Posterior vena cava (tissue), 2 donors: ENCODE data around the gene PRPS1. TPM values are rescaled to one million over a fixed set of nuclear protein-coding genes. Genes with fewer than 3 reads are reported as not detected.
"Not testable (repeated sequence)": the region's sequence is repeated elsewhere in the genome, so short reads cannot be mapped to it uniquely, and the experiment has no call there.

Experiments
- DNase-seq: peaks from one replicate; pipeline ENCODE4 v3.0.0-alpha.2; 2020; ENCODE audit warnings: low spot score
- intact Hi-C, 2 donors: fragments of 100-400 bp; cut with DNase I; formaldehyde crosslinking; loops; one replicate each; pipeline versions ENCODE4 v1.14.1 to v1.14.2; 2022 to 2023
- total RNA-seq, 2 donors: library from RNA; stranded (reverse); fragmentation: NEBNext Ultra II Directional; extraction: Animal tissue kit (Norgen Biotek cat#: 25700); gene quantifications; one replicate each; pipeline ENCODE4 v1.2.1, GENCODE V29; 2021
- donor health status: DM: yes; HTN: yes; CAD: no.
- donor health status: DM: yes; HTN: yes; CAD: no.

The PRPS1 gene
- total RNA-seq, 2 donors from 2014 or later = 30.2 to 32.7 TPM

DNA sequence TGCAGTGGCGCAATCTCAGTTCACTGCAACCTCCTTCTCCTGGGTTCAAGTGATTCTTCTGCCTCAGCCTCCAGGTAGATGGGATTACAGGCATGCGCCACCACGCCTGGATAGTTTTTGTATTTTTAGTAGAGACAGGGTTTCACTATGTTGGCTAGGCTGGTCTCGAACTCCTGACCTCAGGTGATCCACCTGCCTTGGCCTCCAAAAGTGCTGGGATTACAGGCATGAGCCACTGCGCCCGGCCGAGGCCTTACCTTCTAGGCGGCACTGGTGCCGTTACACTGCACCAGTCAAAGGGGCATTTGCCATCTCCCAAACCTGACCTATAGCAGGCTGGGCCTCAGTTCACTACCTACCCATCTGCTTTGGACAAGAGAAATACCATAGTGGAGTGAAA is 57.3 kb downstream of the PRPS1 start:
- DNase-seq, intact Hi-C loops: not testable (repeated sequence)

DNA sequence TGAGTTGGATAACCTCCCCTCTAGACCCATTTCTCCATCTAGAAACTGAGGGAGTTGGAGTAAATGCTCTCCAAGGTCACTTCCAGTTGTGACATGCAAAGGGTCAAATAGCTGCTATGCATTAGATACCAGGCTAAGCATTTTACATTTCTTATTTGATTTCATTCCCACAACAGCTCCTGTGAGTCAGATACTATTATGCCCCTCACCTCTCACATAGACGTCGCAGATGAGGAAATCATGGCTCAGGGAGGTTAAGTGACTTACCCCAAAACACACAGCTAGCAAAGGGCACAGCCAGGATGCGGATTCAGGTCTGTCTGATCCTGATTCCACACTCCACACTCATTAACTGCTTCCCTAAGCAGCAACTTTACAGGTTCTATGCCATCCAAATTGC is 57.7 kb downstream of the PRPS1 start:
- DNase-seq = no peak
- intact Hi-C loops = no loop called here

DNA sequence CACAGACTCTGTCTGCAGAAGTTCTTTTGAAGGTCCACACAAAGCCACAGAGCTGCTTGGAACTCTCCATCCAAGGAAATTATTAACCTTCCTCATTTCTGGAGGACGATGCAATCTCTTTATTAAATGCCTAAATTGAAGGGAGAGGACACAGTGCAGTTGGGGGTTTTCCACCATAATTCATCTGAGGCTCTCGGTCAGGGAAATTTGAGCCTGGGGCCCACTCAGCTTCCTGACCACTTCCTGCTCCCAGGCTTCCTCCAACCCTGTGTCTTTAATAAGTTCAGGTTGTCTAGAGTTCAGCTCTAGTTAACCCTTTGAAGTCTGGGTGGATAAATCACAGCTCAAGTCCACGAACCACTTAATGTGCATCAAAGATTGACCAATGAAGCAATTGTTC is 58.5 kb downstream of the PRPS1 start:
- intact Hi-C loops = no loop called here

DNA sequence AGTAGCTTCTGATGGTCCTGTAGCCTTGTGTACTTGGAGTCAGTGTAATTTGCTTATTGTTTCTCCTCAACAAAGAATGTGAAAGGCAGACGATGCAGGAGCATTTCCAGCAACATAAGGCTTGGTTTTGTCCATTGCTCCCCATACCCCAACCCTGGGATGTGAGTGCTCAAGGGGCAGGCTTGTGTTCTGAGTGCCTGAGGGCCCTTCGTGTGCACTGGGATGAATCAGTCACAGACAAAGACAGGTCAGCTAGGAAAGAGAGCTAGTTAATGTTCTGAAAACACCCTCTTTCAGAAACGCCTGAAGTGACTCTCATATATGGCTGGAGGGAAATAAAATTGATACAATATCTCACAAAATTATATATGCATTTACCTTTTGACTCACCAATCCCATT is 59.1 kb downstream of the PRPS1 start:
- DNase-seq = no peak
- intact Hi-C loops = no loop called here

More for the DNA sequence above, 58.5 kb downstream of the PRPS1 start:
- no peak for DNase-seq

DNA sequence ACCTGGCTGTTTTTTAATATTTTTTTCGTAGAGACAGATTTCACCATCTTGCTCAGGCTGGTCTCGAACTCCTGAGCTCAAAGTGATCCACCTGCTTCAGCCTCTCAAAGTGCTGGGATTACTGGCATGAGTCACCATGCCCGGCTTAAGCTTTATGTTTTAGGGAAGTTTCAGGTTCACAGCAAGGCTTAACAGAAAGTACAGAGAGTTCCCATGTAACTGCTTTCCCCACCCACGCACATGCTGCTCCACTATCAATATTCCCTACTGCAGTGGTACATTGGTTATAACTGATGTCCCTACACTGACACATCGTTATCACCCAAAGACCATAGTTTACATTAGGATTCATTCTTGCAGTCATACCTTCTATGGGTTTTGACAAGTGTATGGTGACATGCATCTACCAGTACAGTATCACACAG is 62.7 kb downstream of the PRPS1 start:
- DNase-seq = no peak
- intact Hi-C loops = no loop called here

DNA sequence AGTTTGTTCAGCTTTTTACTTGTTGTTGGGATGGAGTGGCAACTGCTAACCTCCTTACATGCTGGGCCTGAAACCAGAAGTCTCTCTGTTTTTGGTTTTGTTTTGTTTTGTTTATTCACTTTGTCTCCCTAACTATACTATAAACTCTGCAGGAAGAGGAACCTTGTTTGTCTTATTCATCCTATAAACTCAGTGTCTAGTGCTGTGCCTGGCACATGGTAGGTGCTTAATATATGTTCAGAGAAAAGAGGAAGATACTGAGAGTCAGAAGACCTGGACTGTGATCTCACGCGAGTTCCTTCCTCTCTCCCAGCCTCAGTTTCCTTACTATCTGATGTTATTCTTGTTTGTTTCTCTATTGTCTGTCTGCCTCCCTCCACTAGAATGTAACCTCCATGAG is 71.3 kb downstream of the PRPS1 start:
- intact Hi-C loops = no loop called here
- no peak for DNase-seq

DNA sequence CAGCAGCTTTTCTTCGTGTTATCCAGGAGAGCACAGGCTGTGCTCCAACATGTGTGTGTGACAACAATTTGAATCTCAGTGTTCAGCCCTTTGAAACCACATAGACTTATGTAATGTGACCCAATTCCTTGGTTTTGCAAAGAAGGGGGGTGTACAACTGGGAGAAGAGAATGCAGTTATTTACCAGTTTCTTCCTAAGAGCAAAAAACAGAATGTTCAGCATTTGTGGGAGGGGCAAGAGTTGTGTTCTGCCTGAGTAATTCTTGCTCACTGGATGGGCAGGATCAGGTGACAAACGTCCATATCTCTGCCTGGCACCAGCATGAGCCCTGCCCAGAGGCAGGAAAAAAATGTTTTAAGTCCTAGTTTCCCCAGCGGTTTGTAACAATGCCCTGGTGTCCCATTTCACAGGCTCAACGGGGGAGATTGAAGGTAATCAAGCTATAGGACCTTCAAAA is 72.0 kb downstream of the PRPS1 start:
- DNase-seq = no peak
- intact Hi-C loops = no loop called here

Other genes starting within 250 kb of the PRPS1 start
- gene FRMPD3, start 178.9 kb upstream of the PRPS1 start, total RNA-seq = 1 to 10 TPM; 1.0 to 1.8 TPM
- 100 to 1,000 TPM; 187 to 309 TPM for gene TSC22D3, start 147.3 kb downstream of the PRPS1 start, total RNA-seq
- not detected for gene NCBP2L, start 149.2 kb downstream of the PRPS1 start, total RNA-seq
- gene MID2, start 197.4 kb downstream of the PRPS1 start, total RNA-seq = 10 to 100 TPM; 32.1 to 43.4 TPM